Mammary epithelial cell (primary cell): ENCODE results near the gene TNFAIP3.

ENCODE experiments used
- EZH2 ChIP-seq: IDR thresholded peaks from 2 replicates; pipeline ENCODE4 v1.6.1; 2012; ENCODE audit warnings: low read length, inconsistent platforms, borderline replicate concordance
- TF ChIP-seq, protein P1 (sequence below), 2 donors: IDR thresholded peaks in 1 of 2; conservative IDR thresholded peaks in 1 of 2; 2 replicates each; pipeline ENCODE4 v1.5.1; 2011 to 2012; ENCODE audit warnings: inconsistent platforms in 2 of 2, low read length in 2 of 2, mild to moderate bottlenecking in 2 of 2, control low read depth in 1 of 2, low read depth in 1 of 2; ENCODE audit not compliant: insufficient read depth in 1 of 2; ENCODE audit errors: extremely low read depth in 1 of 2

DNA sequence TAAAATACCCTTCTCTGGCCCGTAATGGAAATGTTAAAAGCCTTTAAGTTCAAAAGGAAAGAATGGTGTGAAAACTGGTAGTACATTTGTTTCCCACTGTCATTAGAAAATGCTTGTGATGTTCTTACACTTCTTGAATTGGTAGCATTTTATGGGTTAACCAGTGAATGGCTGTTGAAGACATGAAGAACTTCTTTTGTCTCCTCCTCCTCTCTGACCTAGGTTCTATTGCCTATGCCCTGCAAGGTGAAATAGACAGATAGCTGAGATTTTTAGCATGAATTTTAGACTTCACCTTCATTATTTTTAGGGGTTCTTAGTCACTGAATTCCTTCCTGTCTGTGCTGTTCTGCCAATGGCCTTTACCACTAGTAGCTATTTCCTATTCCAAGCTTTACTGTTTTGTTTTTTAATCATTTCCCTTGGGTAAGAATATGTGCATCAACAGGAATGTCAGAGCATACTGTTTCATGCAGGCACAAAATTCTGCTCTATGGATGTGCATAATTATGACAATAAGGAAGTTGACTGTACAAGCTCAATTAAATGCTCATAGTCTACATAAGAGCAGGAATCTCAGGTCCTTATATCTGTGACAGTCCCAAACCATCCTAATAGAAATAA lies 4.9 kb downstream of the TNFAIP3 start:
- TF ChIP-seq EZH2, result no peak
- TF ChIP-seq, protein P1, sequence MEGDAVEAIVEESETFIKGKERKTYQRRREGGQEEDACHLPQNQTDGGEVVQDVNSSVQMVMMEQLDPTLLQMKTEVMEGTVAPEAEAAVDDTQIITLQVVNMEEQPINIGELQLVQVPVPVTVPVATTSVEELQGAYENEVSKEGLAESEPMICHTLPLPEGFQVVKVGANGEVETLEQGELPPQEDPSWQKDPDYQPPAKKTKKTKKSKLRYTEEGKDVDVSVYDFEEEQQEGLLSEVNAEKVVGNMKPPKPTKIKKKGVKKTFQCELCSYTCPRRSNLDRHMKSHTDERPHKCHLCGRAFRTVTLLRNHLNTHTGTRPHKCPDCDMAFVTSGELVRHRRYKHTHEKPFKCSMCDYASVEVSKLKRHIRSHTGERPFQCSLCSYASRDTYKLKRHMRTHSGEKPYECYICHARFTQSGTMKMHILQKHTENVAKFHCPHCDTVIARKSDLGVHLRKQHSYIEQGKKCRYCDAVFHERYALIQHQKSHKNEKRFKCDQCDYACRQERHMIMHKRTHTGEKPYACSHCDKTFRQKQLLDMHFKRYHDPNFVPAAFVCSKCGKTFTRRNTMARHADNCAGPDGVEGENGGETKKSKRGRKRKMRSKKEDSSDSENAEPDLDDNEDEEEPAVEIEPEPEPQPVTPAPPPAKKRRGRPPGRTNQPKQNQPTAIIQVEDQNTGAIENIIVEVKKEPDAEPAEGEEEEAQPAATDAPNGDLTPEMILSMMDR (conservative IDR thresholded peaks at IDR 0.05 in 1 of 2, IDR thresholded peaks at IDR 0.05 in 1 of 2; ENCODE audit: extremely low read depth in 1 of 2, insufficient read depth in 1 of 2, low read depth in 1 of 2, low read length in 2 of 2), result no peak
